CD1c-positive myeloid dendritic cell (primary cell): ENCODE data around the gene PRKAA2.
"Not testable (repeated sequence)": the region's sequence is repeated elsewhere in the genome, so short reads cannot be mapped to it uniquely, and the experiment has no call there.

Source experiments
- DNase-seq: peaks from one replicate; pipeline ENCODE4 v3.0.0-alpha.2; 2016; ENCODE audit errors: extremely low spot score

The PRKAA2 gene

GRCh38 chr1:56644919-56645676 lies at the start of gene PRKAA2:
Gene PRKAA2 (plus strand): TSS chr1:56645314. CDS start chr1:56645388, 74 bp downstream.
- DNase-seq, result peak; percentile 8

GRCh38 chr1:56595397-56596191 lies 49.5 kb upstream of the PRKAA2 start:
- DNase-seq, result not testable (repeated sequence)

- not testable (repeated sequence) for DNase-seq
These were observed 35.0 kb upstream of the PRKAA2 start for GRCh38 chr1:56610097-56610496.

GRCh38 chr1:56610770-56611169 lies 34.3 kb upstream of the PRKAA2 start:
- not testable (repeated sequence) for DNase-seq

- no peak for DNase-seq
These were observed 28.0 kb upstream of the PRKAA2 start for GRCh38 chr1:56617141-56617540.

- DNase-seq, result no peak
These were observed 19.2 kb upstream of the PRKAA2 start for GRCh38 chr1:56625819-56626440.

- no peak for DNase-seq
These were observed 18.6 kb upstream of the PRKAA2 start for GRCh38 chr1:56626546-56626945.

- DNase-seq, result no peak
These were observed 18.0 kb upstream of the PRKAA2 start for GRCh38 chr1:56627019-56627635.

- no peak for DNase-seq
These were observed 17.5 kb upstream of the PRKAA2 start for GRCh38 chr1:56627636-56628039.

GRCh38 chr1:56630786-56631185 lies 14.3 kb upstream of the PRKAA2 start:
- DNase-seq, result no peak

- no peak for DNase-seq
These were observed 13.2 kb upstream of the PRKAA2 start for GRCh38 chr1:56631901-56632300.

- no peak for DNase-seq
These were observed 10.1 kb upstream of the PRKAA2 start for GRCh38 chr1:56634981-56635380.

GRCh38 chr1:56638248-56638647 lies 6.9 kb upstream of the PRKAA2 start:
- no peak for DNase-seq

GRCh38 chr1:56639211-56639610 lies 5.9 kb upstream of the PRKAA2 start:
- no peak for DNase-seq

- no peak for DNase-seq
These were observed 1.5 kb upstream of the PRKAA2 start for GRCh38 chr1:56643661-56644060.

- DNase-seq, result peak; percentile 2
These were observed 823 bp upstream of the PRKAA2 start for GRCh38 chr1:56644064-56644918.

GRCh38 chr1:56645677-56646305 lies 677 bp downstream of the PRKAA2 start:
- DNase-seq, result no peak

GRCh38 chr1:56646611-56647010 lies 1.5 kb downstream of the PRKAA2 start:
- DNase-seq, result no peak

- DNase-seq, result no peak
These were observed 2.0 kb downstream of the PRKAA2 start for GRCh38 chr1:56647106-56647505.

GRCh38 chr1:56648546-56648945 lies 3.4 kb downstream of the PRKAA2 start:
- no peak for DNase-seq
